Uterus (tissue), 4 donors: Measurements from ENCODE around the gene CASZ1. TPM values are rescaled to one million over a fixed set of nuclear protein-coding genes. Genes with fewer than 3 reads are reported as not detected.
A peak's percentile ranks its signal among the peaks of the same experiment; 100 is the strongest.

Source experiments
- DNase-seq, 2 donors: peaks; one replicate each; pipeline ENCODE4 v3.0.0-alpha.2; 2019 to 2020
- H3K27ac ChIP-seq, 2 donors: fragments of 200-600 bp; sonication (generic); 1 replicate in 1 of 2; 2 replicates in 1 of 2; pipeline ENCODE4 v1.5.1; 2016 to 2018
- H3K27me3 ChIP-seq, 2 donors: fragments of 200-600 bp; sonication (generic); one replicate each; pipeline ENCODE4 v1.5.1; 2018 to 2019; ENCODE audit warnings: control low read depth in 1 of 2
- H3K36me3 ChIP-seq, 2 donors: fragments of 200-600 bp; sonication (generic); one replicate each; pipeline ENCODE4 v1.5.1; 2019; ENCODE audit warnings: control low read depth in 1 of 2
- H3K4me1 ChIP-seq, 2 donors: fragments of 200-600 bp; sonication (generic); one replicate each; pipeline ENCODE4 v1.5.1; 2018 to 2019; ENCODE audit warnings: control low read depth in 1 of 2
- H3K4me3 ChIP-seq, 2 donors: fragments of 200-600 bp; sonication (generic); 1 replicate in 1 of 2; 2 replicates in 1 of 2; pipeline ENCODE4 v1.5.1; 2018 to 2019; ENCODE audit warnings: mild to moderate bottlenecking in 1 of 2
- H3K9me3 ChIP-seq, 2 donors: fragments of 200-600 bp; sonication (generic); one replicate each; pipeline ENCODE4 v1.5.1; 2019; ENCODE audit warnings: control low read depth in 1 of 2
- POLR2A ChIP-seq, 2 donors: fragments of 450-650 bp; IDR thresholded peaks; one replicate each; pipeline ENCODE4 v1.6.1; 2016; ENCODE audit warnings: antibody characterized with exemption in 2 of 2, mild to moderate bottlenecking in 1 of 2, moderate library complexity in 1 of 2
- intact Hi-C: fragments of 100-400 bp; cut with DNase I; formaldehyde crosslinking; loops from one replicate; pipeline ENCODE4 v1.15.1; 2023; ENCODE audit warnings: low total_unique reads
- total RNA-seq, 4 donors: library from RNA; depleted of rRNA in 3 of 4; stranded (reverse); fragments of >200 nt in 3 of 4; gene quantifications; one replicate each; pipeline versions ENCODE4 v1.1.0 to v1.2.4, GENCODE V29; 2014 to 2023
- TF ChIP-seq, protein P1 (sequence below), 4 experiments: fragments of 200-600 bp in 2 of 4; fragments of 450-650 bp in 2 of 4; sonication (generic) in 2 of 4; IDR thresholded peaks; one replicate each; pipeline ENCODE4 v1.5.1; 2016 to 2019; ENCODE audit warnings: antibody characterized with exemption in 4 of 4, mild to moderate bottlenecking in 2 of 4, moderate library complexity in 1 of 4
- donor health status: DM: yes; HTN: yes; CAD: no.

CASZ1 gene
- total RNA-seq, 4 donors from 2014 or later, result 0.59 to 49.2 (median 3.9) TPM

DNA sequence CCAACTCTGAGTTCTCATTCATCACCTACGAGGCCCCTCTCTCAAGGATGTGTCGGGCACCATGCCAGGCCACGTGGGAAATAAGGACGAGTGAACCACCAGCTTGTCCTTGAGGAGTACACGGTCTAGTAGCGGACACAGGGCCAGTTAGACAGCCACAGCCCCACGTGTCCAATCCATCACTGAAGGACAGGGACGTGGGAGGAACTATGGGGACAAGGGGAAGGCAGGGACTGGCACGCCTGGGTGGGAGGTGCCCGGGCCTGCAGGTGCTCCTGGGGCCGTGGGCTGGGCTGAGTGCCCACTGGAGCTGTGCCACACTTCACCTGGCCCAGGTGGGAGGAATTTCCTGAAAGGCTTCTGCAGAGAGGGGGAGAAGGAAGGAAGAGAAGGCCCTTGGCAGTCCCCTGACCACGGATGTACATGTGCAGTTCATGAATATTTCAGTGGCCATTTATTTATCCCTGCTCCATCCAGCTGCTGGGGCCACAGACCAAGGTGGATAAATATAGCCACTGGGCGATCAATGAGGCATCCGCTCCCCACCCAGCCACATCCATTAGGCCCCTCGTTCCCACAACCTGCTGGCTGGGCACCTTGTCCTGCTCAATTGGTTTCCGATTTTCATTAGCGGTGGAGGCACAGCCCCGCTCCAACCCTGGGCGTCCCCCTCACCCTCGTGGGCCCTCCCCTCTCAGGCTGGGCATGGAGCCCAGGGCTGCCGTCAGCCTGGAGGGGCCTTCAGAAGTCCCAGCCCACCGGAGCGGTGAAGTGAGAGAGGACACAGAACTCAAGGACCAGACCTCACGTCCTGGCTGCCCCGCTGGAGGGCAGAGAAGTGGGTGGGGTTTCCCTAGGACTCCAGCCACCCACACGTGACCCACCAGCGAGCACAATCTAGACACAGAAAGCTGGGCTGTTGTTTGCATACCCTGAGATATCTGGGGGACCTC, 59.5 kb downstream of the CASZ1 start:
- Histone ChIP-seq H3K9me3 (no peaks in the 10 kb centered on the region), H3K4me1 (no peaks in the 10 kb centered on the region), H3K36me3 (no peaks in the 10 kb centered on the region), H3K27ac (peak overlapping the region in 1 of 2 donors; percentile 5), H3K27me3 (no peaks in the 10 kb centered on the region), H3K4me3 (no peak overlapping the region)
- DNase-seq, result no peak
- intact Hi-C loops, result no loop called here
- TF ChIP-seq POLR2A (IDR thresholded peaks at IDR 0.05), result no peak
- TF ChIP-seq, protein P1, sequence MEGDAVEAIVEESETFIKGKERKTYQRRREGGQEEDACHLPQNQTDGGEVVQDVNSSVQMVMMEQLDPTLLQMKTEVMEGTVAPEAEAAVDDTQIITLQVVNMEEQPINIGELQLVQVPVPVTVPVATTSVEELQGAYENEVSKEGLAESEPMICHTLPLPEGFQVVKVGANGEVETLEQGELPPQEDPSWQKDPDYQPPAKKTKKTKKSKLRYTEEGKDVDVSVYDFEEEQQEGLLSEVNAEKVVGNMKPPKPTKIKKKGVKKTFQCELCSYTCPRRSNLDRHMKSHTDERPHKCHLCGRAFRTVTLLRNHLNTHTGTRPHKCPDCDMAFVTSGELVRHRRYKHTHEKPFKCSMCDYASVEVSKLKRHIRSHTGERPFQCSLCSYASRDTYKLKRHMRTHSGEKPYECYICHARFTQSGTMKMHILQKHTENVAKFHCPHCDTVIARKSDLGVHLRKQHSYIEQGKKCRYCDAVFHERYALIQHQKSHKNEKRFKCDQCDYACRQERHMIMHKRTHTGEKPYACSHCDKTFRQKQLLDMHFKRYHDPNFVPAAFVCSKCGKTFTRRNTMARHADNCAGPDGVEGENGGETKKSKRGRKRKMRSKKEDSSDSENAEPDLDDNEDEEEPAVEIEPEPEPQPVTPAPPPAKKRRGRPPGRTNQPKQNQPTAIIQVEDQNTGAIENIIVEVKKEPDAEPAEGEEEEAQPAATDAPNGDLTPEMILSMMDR (IDR thresholded peaks at IDR 0.05), result no peak

GRCh38 chr1:10735563-10736305, 60.7 kb downstream of the CASZ1 start:
- Histone ChIP-seq H3K9me3 (no peaks in the 10 kb centered on the region), H3K4me1 (no peaks in the 10 kb centered on the region)

GRCh38 chr1:10734962-10735544, 61.4 kb downstream of the CASZ1 start:
- intact Hi-C loops, result no loop called here
- Histone ChIP-seq H3K36me3 (no peaks in the 10 kb centered on the region), H3K27ac (no peak overlapping the region), H3K4me1 (no peaks in the 10 kb centered on the region), H3K9me3 (no peaks in the 10 kb centered on the region), H3K4me3 (no peak overlapping the region), H3K27me3 (no peaks in the 10 kb centered on the region)
- DNase-seq, result no peak
- no peak for TF ChIP-seq POLR2A (IDR thresholded peaks at IDR 0.05)
- TF ChIP-seq, protein P1 (IDR thresholded peaks at IDR 0.05), result no peak

More at GRCh38 chr1:10735563-10736305, 60.7 kb downstream of the CASZ1 start:
- intact Hi-C loops, result no loop called here
- H3K27me3 ChIP-seq, result no peaks in the 10 kb centered on the region
- H3K27ac ChIP-seq, result no peak overlapping the region
- no peak for DNase-seq
- H3K36me3 ChIP-seq, result no peaks in the 10 kb centered on the region
- TF ChIP-seq, protein P1 (IDR thresholded peaks at IDR 0.05), result no peak
- TF ChIP-seq POLR2A (IDR thresholded peaks at IDR 0.05), result no peak
- H3K4me3 ChIP-seq, result no peak overlapping the region

DNA sequence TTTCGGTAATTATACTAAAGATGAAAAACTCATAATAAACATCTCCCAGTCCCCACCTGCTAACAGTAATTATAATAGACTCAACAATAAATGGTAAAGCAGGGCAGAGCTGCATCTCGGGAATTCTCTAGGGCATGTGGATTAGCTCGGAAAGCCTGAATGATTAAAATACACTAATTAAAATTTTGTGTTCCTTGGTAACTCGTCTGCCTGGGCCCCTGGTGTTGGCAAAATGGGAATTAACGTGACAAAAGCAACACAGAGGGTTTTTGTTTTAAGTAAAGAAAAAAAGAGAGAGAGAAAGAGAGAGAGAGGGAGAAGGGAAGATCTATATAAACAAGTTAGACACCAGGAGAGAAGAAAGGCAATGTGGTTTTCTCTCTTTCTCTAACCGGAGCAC, 62.1 kb downstream of the CASZ1 start:
- Histone ChIP-seq H3K27me3 (no peaks in the 10 kb centered on the region), H3K4me3 (no peak overlapping the region), H3K27ac (no peak overlapping the region), H3K9me3 (no peaks in the 10 kb centered on the region), H3K4me1 (no peaks in the 10 kb centered on the region), H3K36me3 (no peaks in the 10 kb centered on the region)
- intact Hi-C loops, result no loop called here
- DNase-seq, result no peak
- TF ChIP-seq, protein P1 (IDR thresholded peaks at IDR 0.05), result no peak
- no peak for TF ChIP-seq POLR2A (IDR thresholded peaks at IDR 0.05)
